Measurements from ENCODE around the gene ALDH1A2.
"Not testable (repeated sequence)": the region's sequence is repeated elsewhere in the genome, so short reads cannot be mapped to it uniquely, and the experiment has no call there.

The ALDH1A2 gene

GRCh38 chr15:58065445-58066041 is at the start of gene ALDH1A2:
TSS of gene ALDH1A2 (minus strand) at chr15:58065711. CDS start at chr15:58065650, 61 bp downstream.
- FAIRE-seq (no peak), DNase-seq (ENCODE audit: insufficient read length, low spot score) (no peak)

GRCh38 chr15:58114812-58115211 is 49.3 kb upstream of the ALDH1A2 start:
- no peak for FAIRE-seq
- DNase-seq (ENCODE audit: insufficient read length, low spot score), result no peak

GRCh38 chr15:58114388-58114787 is 48.9 kb upstream of the ALDH1A2 start:
- DNase-seq (ENCODE audit: insufficient read length, low spot score) (no peak), FAIRE-seq (no peak)

- not testable (repeated sequence) for FAIRE-seq; DNase-seq (ENCODE audit: insufficient read length, low spot score)
These were observed 47.8 kb upstream of the ALDH1A2 start for GRCh38 chr15:58113358-58113757.

GRCh38 chr15:58111718-58112104 is 46.2 kb upstream of the ALDH1A2 start:
- FAIRE-seq (no peak), DNase-seq (ENCODE audit: insufficient read length, low spot score) (no peak)

- FAIRE-seq (peak; percentile 40), DNase-seq (ENCODE audit: insufficient read length, low spot score) (no peak)
These were observed 45.6 kb upstream of the ALDH1A2 start for GRCh38 chr15:58110999-58111717.

GRCh38 chr15:58109419-58109818 is 43.9 kb upstream of the ALDH1A2 start:
- FAIRE-seq (no peak), DNase-seq (ENCODE audit: insufficient read length, low spot score) (no peak)

- DNase-seq (ENCODE audit: insufficient read length, low spot score) (no peak), FAIRE-seq (no peak)
These were observed 42.6 kb upstream of the ALDH1A2 start for GRCh38 chr15:58108117-58108516.

- DNase-seq (ENCODE audit: insufficient read length, low spot score) (no peak), FAIRE-seq (no peak)
These were observed 38.0 kb upstream of the ALDH1A2 start for GRCh38 chr15:58103482-58103881.

- no peak for FAIRE-seq
- no peak for DNase-seq (ENCODE audit: insufficient read length, low spot score)
These were observed 31.1 kb upstream of the ALDH1A2 start for GRCh38 chr15:58096529-58097084.

GRCh38 chr15:58095415-58095814 is 29.9 kb upstream of the ALDH1A2 start:
- FAIRE-seq, result no peak
- DNase-seq (ENCODE audit: insufficient read length, low spot score), result no peak

- no peak for FAIRE-seq
- DNase-seq (ENCODE audit: insufficient read length, low spot score), result no peak
These were observed 22.4 kb upstream of the ALDH1A2 start for GRCh38 chr15:58087871-58088270.

- DNase-seq (ENCODE audit: insufficient read length, low spot score) (no peak), FAIRE-seq (no peak)
These were observed 21.0 kb upstream of the ALDH1A2 start for GRCh38 chr15:58086491-58086890.

GRCh38 chr15:58083526-58083925 is 18.0 kb upstream of the ALDH1A2 start:
- no peak for FAIRE-seq

GRCh38 chr15:58081891-58082290 is 16.4 kb upstream of the ALDH1A2 start:
- FAIRE-seq, result no peak
- no peak for DNase-seq (ENCODE audit: insufficient read length, low spot score)

More at GRCh38 chr15:58083526-58083925, 18.0 kb upstream of the ALDH1A2 start:
- no peak for DNase-seq (ENCODE audit: insufficient read length, low spot score)

GRCh38 chr15:58081456-58081855 is 15.9 kb upstream of the ALDH1A2 start:
- no peak for FAIRE-seq
- DNase-seq (ENCODE audit: insufficient read length, low spot score), result no peak

- DNase-seq (ENCODE audit: insufficient read length, low spot score); FAIRE-seq: not testable (repeated sequence)
These were observed 15.4 kb upstream of the ALDH1A2 start for GRCh38 chr15:58080959-58081358.

- FAIRE-seq, result no peak
- no peak for DNase-seq (ENCODE audit: insufficient read length, low spot score)
These were observed 14.9 kb upstream of the ALDH1A2 start for GRCh38 chr15:58080398-58080797.

- FAIRE-seq (no peak), DNase-seq (ENCODE audit: insufficient read length, low spot score) (no peak)
These were observed 13.1 kb upstream of the ALDH1A2 start for GRCh38 chr15:58078591-58078990.

GRCh38 chr15:58077427-58077826 is 11.9 kb upstream of the ALDH1A2 start:
- FAIRE-seq, result peak; percentile 66
- no peak for DNase-seq (ENCODE audit: insufficient read length, low spot score)

GRCh38 chr15:58074452-58074851 is 8.9 kb upstream of the ALDH1A2 start:
- no peak for DNase-seq (ENCODE audit: insufficient read length, low spot score)
- no peak for FAIRE-seq

- no peak for FAIRE-seq
These were observed 5.4 kb upstream of the ALDH1A2 start for GRCh38 chr15:58070801-58071418.

More at GRCh38 chr15:58070801-58071418, 5.4 kb upstream of the ALDH1A2 start:
- DNase-seq (ENCODE audit: insufficient read length, low spot score), result no peak

All from GM19239 (cell line).